DMS53 treated with DMSO at 0.1 percent for 48 hours (cell line): ENCODE data around the gene YIPF7.

Source experiments
- DNase-seq: peaks from one replicate; lab custom pipeline; 2025; ENCODE audit not compliant: unreplicated experiment; lab: John Stamatoyannopoulos, UW

Gene YIPF7

DNA sequence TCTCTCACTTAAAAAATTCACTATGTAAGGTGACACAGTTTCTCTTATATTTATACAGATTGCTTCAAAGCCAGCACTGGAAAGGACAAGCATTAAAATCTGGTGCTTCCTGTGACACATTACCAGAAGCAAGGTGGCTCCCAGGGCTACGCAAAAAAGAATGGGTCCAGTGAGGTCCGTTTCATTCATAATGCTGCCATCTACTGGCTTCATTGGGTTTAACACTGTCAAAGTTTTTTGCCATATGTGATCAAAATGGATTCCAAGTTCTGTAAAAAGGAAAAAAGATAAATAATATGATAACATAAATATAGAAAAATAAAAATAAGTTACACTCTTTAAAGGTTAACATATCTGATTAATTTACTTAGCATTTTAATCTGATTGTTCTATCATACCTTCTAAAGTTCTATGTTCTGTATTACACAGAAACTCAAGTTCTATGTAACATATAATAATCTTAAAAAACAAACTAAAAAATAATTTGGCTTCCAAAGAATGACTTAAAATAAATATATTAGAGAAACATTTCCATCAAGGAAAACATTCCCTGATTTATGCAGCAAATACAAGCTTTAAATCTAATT lies 22.1 kb downstream of the YIPF7 start:
- DNase-seq = peak; percentile 84

DNA sequence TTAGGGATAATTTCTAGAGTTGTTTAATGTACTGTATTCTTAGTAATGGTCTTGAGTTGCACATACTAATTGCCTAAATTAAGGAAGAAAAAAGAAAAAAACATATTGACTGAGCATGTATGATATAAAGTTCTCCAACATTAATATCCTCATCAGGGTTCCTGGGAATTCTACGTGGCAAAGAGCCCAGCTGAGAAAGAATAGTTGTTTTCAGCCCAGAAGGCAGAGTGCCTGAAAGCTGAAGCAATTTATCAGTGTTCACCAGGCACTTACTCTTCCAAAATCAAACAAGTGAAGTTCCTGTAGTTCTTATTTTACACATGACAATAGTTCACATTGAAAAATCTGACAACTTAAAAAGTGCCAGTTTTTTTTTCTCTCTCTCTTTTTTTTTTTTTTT lies 27.7 kb downstream of the YIPF7 start:
- no peak for DNase-seq

DNA sequence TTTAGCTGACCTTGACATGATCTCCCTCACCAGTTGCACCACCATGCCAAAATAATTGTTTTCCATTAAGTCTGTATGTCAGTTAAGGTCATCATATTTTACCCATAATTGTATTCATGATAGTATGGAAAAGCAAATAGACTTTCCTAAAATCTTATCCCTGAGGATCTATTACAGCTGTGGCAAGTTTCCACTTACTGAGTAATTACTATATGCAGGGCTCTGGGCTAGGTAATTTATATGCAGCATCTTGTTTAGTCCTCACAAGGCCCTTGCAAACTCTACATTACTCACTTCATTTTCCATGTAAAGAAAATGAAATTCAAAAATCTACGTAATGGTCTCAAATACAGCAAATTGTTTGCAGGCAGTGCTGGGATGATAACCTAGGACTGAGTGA lies 34.8 kb downstream of the YIPF7 start:
- no peak for DNase-seq

DNA sequence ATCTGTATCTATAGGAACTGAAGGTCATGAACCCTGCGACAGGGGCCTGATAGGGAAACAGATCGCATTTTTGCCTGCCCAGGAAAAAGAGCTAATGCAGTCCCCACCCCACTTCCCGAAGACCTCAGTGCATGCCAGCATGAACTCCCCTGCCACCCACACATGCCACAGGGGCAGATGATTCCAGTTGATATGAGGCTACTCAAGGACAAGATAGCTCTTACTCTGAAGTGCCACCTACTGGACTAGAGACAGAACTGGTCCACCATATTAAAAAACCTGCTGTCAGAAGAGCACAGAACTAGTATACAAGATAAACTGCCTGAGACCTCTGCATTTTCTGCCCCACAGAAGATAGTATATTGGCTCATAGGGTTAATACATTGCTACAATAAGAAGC lies 68.0 kb downstream of the YIPF7 start:
- DNase-seq = peak; percentile 9

DNA sequence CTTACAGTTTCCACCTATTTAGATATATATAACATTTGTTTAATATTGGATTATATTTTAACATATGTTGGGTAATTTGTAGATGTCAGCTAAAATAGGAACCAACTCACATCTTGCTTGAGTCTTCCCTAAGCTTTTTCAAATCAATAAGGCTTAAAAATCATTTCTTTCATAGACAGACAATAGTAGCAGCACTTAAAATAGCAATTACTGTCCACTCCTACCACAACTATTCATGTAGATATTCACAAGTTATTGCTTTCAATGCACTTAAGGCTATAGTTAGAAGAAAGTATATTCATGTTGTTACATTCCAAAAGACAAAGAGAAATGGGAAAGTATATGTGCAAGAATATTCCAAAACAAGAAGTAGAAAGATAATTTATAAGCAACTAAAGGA lies 71.2 kb downstream of the YIPF7 start:
- DNase-seq = no peak

DNA sequence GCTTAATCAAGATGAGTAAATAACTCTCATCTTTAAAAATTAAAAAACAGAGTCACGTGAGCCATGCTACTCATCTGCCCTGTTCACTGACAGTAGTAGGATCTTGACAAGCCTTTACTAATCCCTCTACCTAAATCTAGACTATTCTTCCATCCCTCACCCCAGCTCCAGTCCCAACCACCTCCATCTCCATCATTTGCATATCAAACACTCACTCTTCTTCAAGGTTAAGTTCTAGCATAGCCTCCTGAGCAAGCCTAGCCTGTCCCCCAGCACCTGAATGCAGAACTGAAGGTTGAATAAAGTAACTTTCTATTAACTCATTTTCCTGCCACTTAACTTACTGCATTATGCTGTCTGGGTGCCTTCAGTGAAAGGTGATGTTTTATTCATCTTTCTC lies 72.5 kb downstream of the YIPF7 start:
- DNase-seq = no peak
